Renal pelvis (tissue), 12 donors: ENCODE results near the gene DUSP28. TPM values are rescaled to one million over a fixed set of nuclear protein-coding genes. Genes with fewer than 3 reads are reported as not detected.
A peak's percentile ranks its signal among the peaks of the same experiment; 100 is the strongest.
"Not testable (repeated sequence)": the region's sequence is repeated elsewhere in the genome, so short reads cannot be mapped to it uniquely, and the experiment has no call there.

Experiments
- DNase-seq: peaks from one replicate; pipeline ENCODE4 v3.0.0-alpha.2; 2013
- long read RNA-seq, 16 experiments: transcript quantifications; one replicate each; lab custom pipeline, GENCODE V29; 2026
- polyA plus RNA-seq, 3 donors: library from polyadenylated mRNA; unstranded; fragments of 120-200 nt; gene quantifications; one replicate each; pipeline ENCODE4 v1.2.1, GENCODE V29; 2013; ENCODE audit not compliant: insufficient read length in 3 of 3

The DUSP28 gene, protein sequence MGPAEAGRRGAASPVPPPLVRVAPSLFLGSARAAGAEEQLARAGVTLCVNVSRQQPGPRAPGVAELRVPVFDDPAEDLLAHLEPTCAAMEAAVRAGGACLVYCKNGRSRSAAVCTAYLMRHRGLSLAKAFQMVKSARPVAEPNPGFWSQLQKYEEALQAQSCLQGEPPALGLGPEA
- polyA plus RNA-seq, result 10 to 100 TPM in 1 of 3 donors, 1 to 10 TPM in 2; 7.3 to 10.4 (median 9.1) TPM
- long read RNA-seq, donor 1, transcript DUSP28-201 (3 exons, 1,555 nt), result major isoform, 5 of 10 reads
- long read RNA-seq, donor 1, partial matches to known transcripts, result 0 of 10 reads
- long read RNA-seq, donor 1, other reads (novel, unspliced or antisense), result 0 of 10 reads
- long read RNA-seq, donor 2, partial matches to known transcripts, result 0 of 5 reads
- long read RNA-seq, donor 2, other reads (novel, unspliced or antisense), result 0 of 5 reads
- long read RNA-seq, donor 3, partial matches to known transcripts, result 0 of 4 reads
- long read RNA-seq, donor 3, other reads (novel, unspliced or antisense), result 0 of 4 reads
- long read RNA-seq, donor 4, partial matches to known transcripts, result 0 of 3 reads
- long read RNA-seq, donor 4, other reads (novel, unspliced or antisense), result 0 of 3 reads
- long read RNA-seq, donor 5, partial matches to known transcripts, result 0 of 2 reads
- long read RNA-seq, donor 5, other reads (novel, unspliced or antisense), result 0 of 2 reads
- long read RNA-seq, donor 6, partial matches to known transcripts, result 0 of 4 reads
- long read RNA-seq, donor 6, other reads (novel, unspliced or antisense), result 0 of 4 reads
- long read RNA-seq, donor 7, partial matches to known transcripts, result 0 of 2 reads
- long read RNA-seq, donor 7, other reads (novel, unspliced or antisense), result 0 of 2 reads
- long read RNA-seq, donor 8, partial matches to known transcripts, result 0 of 2 reads
- long read RNA-seq, donor 8, other reads (novel, unspliced or antisense), result 0 of 2 reads
- long read RNA-seq, donor 9, partial matches to known transcripts, result 0 of 3 reads
- long read RNA-seq, donor 9, other reads (novel, unspliced or antisense), result 0 of 3 reads
- long read RNA-seq, donor 10, partial matches to known transcripts, result 0 of 3 reads
- long read RNA-seq, donor 10, other reads (novel, unspliced or antisense), result 0 of 3 reads
- long read RNA-seq, donor 11, partial matches to known transcripts, result 0 of 3 reads
- long read RNA-seq, donor 11, other reads (novel, unspliced or antisense), result 0 of 3 reads
- long read RNA-seq, donor 12, partial matches to known transcripts, result 0 of 2 reads
- long read RNA-seq, donor 12, other reads (novel, unspliced or antisense), result 0 of 2 reads
- long read RNA-seq, donor 13, partial matches to known transcripts, result 0 of 5 reads
- long read RNA-seq, donor 13, other reads (novel, unspliced or antisense), result 0 of 5 reads
- long read RNA-seq, donor 14, result 0 reads
- long read RNA-seq, donor 15, partial matches to known transcripts, result 0 of 5 reads
- long read RNA-seq, donor 15, other reads (novel, unspliced or antisense), result 0 of 5 reads
- long read RNA-seq, donor 16, partial matches to known transcripts, result 0 of 4 reads
- long read RNA-seq, donor 16, other reads (novel, unspliced or antisense), result 0 of 4 reads

DNA sequence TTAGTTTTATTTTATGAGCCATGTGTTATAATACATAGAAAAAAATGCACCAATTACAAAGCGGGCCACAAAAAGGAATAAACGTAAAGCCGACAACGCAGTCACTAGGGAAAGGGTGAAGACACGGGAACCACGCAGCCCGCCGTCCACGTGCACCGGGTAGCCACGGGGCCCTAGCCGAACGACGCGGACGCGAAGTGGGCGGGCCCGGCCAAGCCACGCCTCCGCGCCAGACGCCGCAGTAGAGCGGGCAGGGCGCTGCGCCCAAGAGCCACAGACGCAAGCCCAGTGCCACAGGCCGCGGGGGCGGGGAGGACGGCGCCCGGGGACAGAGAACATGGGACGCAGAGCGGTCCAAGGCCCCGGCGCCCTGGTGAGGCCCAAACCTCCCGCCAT, at the start of gene DUSP28:
DUSP28 (plus strand) TSS at position 274 of the 396 bp plus-strand sequence. CDS start 328 bp downstream, outside the sequence.
- peak; percentile 80 for DNase-seq

DNA sequence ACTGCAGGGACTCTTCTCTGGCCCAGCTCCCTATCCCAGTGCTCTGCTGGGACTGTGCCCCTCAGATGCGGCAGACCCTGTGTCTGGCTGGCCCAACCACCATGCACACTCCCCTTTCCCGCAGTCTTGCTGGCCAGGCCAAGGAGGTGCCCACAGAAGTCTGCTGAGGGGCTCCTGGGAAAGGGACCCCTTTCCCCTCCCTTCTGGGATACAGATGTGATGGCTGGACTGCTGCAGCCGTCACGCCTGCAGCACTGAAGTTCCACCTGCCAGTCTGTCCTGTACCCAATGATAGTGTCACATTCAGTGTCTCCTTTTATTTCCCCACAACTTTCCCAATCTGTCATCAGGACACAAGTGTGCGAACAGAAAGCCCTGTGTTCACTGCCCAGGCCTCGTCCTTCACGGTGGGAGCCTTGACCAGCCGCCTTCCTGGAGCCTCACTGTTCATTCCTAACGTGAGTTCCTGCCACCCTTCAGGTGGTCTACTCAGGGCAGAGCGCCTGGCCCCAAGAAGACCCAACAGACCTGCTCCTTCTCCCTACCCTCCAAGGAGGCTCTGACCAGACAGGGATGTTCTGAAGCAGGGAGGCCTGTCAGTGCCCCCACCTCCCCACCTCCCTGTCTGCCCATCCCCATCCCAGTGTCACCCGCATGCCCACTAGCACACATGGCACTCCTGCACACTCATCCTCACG, 49.5 kb upstream of the DUSP28 start:
- no peak for DNase-seq

DNA sequence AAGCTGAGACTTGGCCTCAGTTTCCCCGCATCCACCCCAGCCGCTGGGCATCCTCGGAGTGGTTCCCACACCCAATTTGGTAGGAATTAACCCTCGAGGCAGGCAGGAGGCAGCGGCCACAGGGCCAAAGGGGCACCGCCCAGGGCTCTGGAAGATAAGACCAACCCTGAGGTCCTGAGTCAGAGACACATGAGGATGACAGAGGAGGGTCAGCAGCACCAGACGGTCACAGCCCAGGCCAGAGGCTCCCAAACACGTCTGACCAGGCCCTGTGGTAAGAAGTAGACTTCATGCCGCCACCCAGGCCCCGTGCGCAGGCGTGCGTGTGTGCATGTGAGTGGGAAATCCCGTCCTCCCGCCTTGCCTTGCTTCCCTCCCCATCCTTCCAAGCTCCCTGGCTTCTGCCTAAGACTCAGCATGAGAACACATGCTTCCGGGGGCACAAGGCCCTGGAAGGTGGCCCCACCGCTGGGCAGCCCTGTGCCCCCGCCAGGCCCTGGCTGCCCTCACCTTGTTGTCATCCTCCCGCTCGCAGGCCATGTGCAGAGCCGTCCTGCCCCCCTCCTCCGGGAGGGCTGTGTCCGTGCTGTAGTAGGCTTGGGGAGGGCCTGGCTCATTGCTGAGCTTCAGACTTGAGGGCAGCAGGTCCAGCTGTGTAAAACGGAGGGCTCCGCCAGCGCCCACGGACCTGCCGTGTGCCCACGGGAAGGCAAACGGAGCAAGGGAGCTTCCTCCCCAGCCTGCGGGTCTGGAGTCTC, 48.6 kb upstream of the DUSP28 start:
- DNase-seq, result no peak

DNA sequence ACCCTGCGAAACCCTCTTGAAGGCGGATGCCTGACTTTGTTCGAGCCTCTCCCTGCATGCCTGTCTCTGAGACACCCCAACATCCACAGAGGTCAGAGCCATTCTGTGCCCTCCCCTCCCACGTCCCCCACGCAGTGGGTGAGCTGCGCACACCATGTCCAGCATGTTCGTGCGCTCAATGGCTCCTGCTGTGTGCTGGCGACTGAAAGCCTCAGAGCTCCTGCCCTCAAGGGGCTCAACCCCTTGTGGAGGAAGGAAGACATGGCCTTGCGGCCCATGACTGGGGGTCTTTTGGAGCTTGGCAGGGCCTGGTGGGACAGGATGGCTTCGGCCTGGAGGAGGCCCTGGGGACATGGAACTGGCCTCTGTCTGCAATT, 48.1 kb upstream of the DUSP28 start:
- no peak for DNase-seq

DNA sequence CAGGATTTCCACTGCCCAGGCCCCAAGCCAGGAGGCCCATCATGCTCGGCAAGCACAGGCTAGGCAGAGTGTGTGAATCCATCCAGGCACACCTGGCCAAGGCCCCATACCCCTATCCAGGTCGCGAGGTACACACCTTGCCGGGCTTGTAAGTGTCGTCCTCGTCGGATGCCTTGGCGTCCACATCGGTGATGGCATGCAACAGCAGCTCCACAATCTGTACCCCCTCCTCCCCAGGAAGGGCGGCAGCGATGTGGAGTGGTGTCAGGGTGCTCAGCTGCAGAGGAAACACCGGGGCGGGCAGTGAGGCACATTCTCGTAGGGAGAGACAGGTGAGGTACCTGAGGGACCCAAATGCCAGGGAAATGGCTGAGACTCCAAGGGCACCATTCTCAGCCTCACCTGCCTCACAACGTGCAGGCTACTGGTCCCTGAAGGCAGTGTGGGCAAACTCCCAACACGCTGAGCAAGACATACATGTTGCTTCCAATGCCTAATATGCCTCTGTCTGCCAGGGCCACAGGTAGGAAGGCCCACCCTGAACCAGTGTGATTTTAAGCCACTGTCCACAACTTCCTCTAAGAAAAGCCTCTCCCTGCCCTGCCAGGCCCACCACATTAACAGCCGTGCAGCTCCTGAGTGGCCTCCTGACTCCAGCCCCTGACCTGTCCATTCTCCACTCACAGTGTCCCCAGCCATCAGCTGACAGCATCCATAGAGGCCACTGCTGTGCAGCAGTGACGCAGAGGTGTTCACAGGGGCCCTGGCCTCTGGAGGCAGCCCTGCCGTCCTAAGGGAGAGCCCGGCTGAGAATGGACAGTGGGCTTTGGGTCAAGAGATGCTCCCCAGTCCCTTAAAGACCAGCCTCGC, 47.3 kb upstream of the DUSP28 start:
- no peak for DNase-seq

DNA sequence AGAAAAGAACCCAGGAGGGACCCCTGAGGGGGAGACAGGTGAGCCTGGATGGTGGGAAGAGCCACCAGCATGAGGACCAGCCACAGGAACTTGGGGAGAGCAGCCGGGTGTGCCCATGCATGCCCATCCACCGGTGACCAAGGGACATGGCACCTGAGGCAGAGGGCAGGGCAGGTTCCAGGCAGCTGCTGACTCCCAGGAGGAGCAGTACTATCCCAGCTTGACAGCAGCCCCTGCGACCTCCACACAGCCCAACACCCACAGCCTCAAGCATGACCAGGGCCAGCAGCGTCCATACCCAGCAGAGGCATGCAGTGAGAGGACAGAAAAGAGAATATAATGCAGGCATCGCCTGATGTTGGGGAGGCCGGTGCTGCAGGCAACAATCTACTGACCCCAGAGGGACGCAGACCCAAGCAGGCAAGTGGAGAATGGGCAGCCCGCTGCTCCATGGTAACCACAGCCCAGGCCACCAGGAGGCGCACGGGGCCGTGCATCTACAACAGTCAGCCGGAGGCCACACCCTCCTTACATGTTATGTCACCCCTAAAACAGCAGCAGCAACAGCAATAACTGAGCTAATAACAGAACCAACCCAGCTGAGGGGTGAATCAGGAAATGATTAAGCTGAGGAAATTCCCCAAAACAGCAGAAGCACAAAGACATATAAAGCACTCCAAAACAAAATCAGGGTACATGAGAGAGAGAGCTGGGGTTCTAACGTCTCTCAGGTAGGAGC, 46.4 kb upstream of the DUSP28 start:
- peak; percentile 49 for DNase-seq

DNA sequence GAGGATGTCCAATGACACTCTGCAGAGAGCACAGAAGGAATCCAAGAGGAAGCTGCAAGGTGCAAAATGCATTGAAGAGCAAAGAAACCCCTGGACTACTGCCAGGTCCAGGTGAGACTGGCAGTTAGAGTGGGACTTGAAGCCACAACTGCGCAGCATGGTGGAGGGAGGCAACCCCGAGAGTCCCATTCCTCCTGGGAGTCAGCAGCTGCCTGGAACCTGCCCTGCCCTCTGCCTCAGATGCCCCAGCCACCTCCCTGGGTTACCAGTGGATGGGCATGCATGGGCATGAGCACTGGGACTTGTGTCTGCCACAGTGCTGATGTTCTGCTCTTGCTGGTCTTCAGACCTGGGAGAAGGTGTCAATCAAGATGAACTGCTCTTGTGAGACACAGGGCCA, 45.5 kb upstream of the DUSP28 start:
- DNase-seq, result no peak

GRCh38 chr2:240517342-240517741, 42.8 kb upstream of the DUSP28 start:
- DNase-seq, result no peak

- no peak for DNase-seq
Observed at GRCh38 chr2:240518981-240519380, 41.2 kb upstream of the DUSP28 start.

GRCh38 chr2:240519396-240520129, 40.6 kb upstream of the DUSP28 start:
- DNase-seq, result peak; percentile 17

DNA sequence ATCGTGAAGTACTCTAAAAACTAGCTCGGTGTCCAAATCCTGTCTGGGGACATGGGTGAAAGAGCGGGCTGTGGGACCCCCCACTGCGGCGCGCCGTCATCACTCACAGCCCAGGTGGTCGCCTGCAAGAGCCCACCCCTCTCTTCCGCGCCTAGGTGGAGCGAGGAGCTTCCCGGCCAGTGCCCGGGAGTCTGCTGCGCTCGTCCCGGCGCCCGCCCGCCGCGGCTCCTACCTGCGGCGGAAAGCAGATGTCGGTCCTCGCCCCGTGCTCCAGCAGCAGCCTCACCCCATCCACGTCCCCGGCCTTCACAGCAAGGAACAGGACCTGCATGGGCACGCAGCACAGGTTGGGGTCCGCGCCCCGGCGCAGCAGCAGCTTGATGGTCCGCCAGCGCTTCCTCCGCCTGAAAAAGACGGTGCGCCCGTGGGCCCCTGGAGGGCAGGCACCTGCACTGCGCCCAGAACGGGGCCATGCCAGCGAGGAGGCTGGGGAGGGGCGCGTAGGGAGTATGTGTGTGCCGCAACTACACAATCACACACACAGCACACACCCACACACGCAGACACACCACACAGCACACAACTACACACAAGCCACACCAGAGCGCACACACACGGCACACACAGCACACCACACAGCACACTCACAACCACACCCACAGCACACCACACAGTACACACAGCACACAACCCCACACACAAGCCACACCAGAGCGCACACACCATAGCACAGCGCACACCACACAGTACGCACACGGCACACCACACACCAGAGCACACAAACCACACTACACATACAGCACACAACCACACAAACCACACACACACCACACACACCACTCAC, 39.8 kb upstream of the DUSP28 start:
- DNase-seq, result peak; percentile 3

DNA sequence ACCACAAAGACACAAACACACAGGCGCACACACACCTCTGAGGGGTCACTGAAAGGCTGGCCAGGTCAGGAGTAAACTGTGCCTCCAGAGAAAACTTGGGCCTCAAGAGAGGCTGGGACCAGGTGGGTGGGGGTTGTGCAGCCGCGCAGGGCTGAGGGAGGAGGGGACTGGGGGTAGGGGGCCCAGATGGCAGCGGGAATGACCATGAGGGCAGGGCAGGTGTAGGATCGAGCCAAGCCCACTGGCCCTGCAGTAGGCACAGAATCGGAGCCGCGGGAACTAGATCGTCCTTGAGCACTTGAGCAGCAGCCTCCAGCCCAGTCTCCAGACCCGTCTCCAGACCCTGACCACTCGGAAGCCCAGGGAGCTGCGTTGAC, 39.2 kb upstream of the DUSP28 start:
- DNase-seq, result no peak

GRCh38 chr2:240521885-240522284, 38.3 kb upstream of the DUSP28 start:
- DNase-seq, result not testable (repeated sequence)

- DNase-seq, result no peak
Observed at GRCh38 chr2:240522406-240522805, 37.8 kb upstream of the DUSP28 start.

DNA sequence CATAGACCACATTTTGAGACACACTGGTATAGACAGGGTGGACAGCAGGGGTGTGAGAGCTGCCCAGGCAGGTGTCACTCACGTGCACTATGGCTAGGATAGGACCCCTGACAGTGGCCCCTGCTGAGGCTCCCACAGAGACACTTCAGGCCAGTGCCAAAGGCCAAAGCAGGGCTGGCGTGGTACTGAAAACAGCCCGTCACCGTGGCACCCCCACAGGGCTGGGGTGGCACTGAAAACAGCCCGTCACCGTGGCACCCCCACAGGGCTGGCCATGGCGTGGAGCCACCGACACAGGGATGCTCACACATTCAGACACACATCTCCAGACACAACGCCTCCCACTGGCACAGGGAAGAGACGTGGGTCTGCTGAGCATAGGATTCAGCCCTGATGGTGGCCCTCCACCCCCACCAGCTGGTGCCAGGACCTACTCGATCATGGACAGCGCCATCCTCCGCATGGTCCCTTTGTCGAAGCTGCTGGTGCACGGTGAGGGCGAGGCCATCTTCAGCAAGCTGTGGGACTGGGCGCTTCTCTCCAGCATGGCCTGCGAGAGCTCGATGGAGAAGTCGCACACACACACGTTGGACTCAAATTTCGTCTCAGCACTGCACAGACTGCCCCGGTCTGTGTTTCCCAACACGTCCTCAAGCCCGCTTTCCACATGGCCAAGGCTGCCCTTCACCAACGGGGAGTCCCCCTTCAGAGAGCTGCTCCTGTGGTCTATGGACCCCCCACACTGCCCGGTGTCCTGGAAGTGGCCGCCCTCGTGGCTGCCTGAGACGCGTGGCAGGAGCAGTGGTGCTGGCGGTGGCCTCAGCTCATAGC, 36.5 kb upstream of the DUSP28 start:
- DNase-seq, result no peak
